ENCODE measurements around the gene AIM2. TPM values are rescaled to one million over a fixed set of nuclear protein-coding genes. Genes with fewer than 3 reads are reported as not detected.

The AIM2 gene
- total and polyA plus RNA-seq, 2 donors from 2014 or later = 4.6 TPM; not detected in 1

DNA sequence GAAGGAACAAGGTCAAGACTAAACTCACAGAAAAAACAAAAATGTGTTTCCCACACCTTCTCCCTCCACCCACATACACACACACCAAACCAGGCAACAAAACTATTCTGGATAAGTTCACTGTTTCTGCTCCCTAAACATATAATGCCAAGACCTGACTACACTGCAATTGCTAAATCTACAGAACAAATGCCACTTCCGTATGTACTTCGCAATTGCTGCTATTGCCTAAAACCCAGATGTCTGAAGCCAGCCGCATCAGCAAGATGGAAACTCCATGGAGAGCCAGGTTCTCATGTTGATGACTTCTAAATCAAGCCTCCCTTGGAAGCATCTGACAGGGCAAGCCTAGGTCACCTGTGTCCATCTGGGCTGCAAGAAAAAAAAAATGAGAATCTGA is 8.3 kb upstream of the AIM2 start:
- no peak overlapping the region for H3K4me3 ChIP-seq (ENCODE audit: low read length in 3 of 3)
- H3K36me3 ChIP-seq (ENCODE audit: control insufficient read depth in 2 of 3, insufficient read depth in 3 of 3, low read length in 3 of 3) = no peaks in the 10 kb centered on the region
- FAIRE-seq (no peak), DNase-seq (no peak)
- H3K27ac ChIP-seq (ENCODE audit: low read depth in 2 of 2, low read length in 2 of 2) = no peak overlapping the region
- no peaks in the 10 kb centered on the region for H3K4me1 ChIP-seq (ENCODE audit: control insufficient read depth in 2 of 3, insufficient read depth in 2 of 3, low read depth in 1 of 3, low read length in 3 of 3)
- intact Hi-C loops (cut with DNase I) = no loop called here
- no peaks in the 10 kb centered on the region for H3K9me3 ChIP-seq (ENCODE audit: control insufficient read depth in 2 of 3, insufficient read depth in 1 of 3, low read length in 3 of 3)
- H3K27me3 ChIP-seq (ENCODE audit: control insufficient read depth, insufficient read depth, low read length) = no peaks in the 10 kb centered on the region
- no peak for TF ChIP-seq CTCF (IDR thresholded peaks at IDR 0.05; ENCODE audit: borderline replicate concordance, extremely low read depth, insufficient read depth)
- H3K9ac ChIP-seq (ENCODE audit: low read length in 3 of 3) = no peak overlapping the region

GRCh38 chr1:159084152-159084551 is 7.6 kb upstream of the AIM2 start:
- no peaks in the 10 kb centered on the region for H3K4me1 ChIP-seq (ENCODE audit: control insufficient read depth in 2 of 3, insufficient read depth in 2 of 3, low read depth in 1 of 3, low read length in 3 of 3)
- H3K27ac ChIP-seq (ENCODE audit: low read depth in 2 of 2, low read length in 2 of 2) = no peak overlapping the region
- intact Hi-C loops (cut with DNase I) = no loop called here
- TF ChIP-seq CTCF (IDR thresholded peaks at IDR 0.05; ENCODE audit: borderline replicate concordance, extremely low read depth, insufficient read depth) = no peak
- H3K9ac ChIP-seq (ENCODE audit: low read length in 3 of 3) = no peak overlapping the region
- DNase-seq (no peak), FAIRE-seq (no peak)
- H3K9me3 ChIP-seq (ENCODE audit: control insufficient read depth in 2 of 3, insufficient read depth in 1 of 3, low read length in 3 of 3) = no peaks in the 10 kb centered on the region
- H3K36me3 ChIP-seq (ENCODE audit: control insufficient read depth in 2 of 3, insufficient read depth in 3 of 3, low read length in 3 of 3) = no peaks in the 10 kb centered on the region
- no peaks in the 10 kb centered on the region for H3K27me3 ChIP-seq (ENCODE audit: control insufficient read depth, insufficient read depth, low read length)
- H3K4me3 ChIP-seq (ENCODE audit: low read length in 3 of 3) = no peak overlapping the region

DNA sequence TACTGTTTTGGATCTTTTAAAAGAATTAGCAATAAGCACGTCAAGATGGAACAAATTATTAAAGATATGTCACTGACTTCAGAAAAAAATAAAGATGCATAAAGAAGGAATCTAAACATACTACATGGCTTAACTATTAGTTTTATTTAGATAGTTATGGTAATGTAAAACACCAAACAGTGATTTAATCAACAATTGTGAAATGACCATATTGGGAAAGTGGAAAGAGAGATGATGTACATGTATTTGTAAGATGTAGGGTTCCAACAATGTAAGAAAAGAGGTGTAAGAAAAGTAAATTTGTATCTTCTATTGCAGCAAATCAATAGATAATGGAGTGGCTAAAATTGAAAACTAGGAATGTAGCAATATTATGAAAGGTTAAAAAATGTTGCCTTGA is 6.4 kb upstream of the AIM2 start:
- Histone ChIP-seq H3K9ac (ENCODE audit: low read length in 3 of 3) (no peak overlapping the region), H3K4me3 (ENCODE audit: low read length in 3 of 3) (no peak overlapping the region), H3K9me3 (ENCODE audit: control insufficient read depth in 2 of 3, insufficient read depth in 1 of 3, low read length in 3 of 3) (no peaks in the 10 kb centered on the region), H3K36me3 (ENCODE audit: control insufficient read depth in 2 of 3, insufficient read depth in 3 of 3, low read length in 3 of 3) (no peaks in the 10 kb centered on the region), H3K27ac (ENCODE audit: low read depth in 2 of 2, low read length in 2 of 2) (no peak overlapping the region), H3K4me1 (ENCODE audit: control insufficient read depth in 2 of 3, insufficient read depth in 2 of 3, low read depth in 1 of 3, low read length in 3 of 3) (no peaks in the 10 kb centered on the region), H3K27me3 (ENCODE audit: control insufficient read depth, insufficient read depth, low read length) (no peaks in the 10 kb centered on the region)
- no peak for TF ChIP-seq CTCF (IDR thresholded peaks at IDR 0.05; ENCODE audit: borderline replicate concordance, extremely low read depth, insufficient read depth)
- DNase-seq (no peak), FAIRE-seq (no peak)
- intact Hi-C loops (cut with DNase I) = no loop called here

GRCh38 chr1:159081626-159082025 is 5.1 kb upstream of the AIM2 start:
- Histone ChIP-seq H3K4me1 (ENCODE audit: control insufficient read depth in 2 of 3, insufficient read depth in 2 of 3, low read depth in 1 of 3, low read length in 3 of 3) (no peaks in the 10 kb centered on the region), H3K36me3 (ENCODE audit: control insufficient read depth in 2 of 3, insufficient read depth in 3 of 3, low read length in 3 of 3) (no peaks in the 10 kb centered on the region), H3K9me3 (ENCODE audit: control insufficient read depth in 2 of 3, insufficient read depth in 1 of 3, low read length in 3 of 3) (no peaks in the 10 kb centered on the region), H3K27me3 (ENCODE audit: control insufficient read depth, insufficient read depth, low read length) (no peaks in the 10 kb centered on the region), H3K9ac (ENCODE audit: low read length in 3 of 3) (no peak overlapping the region), H3K4me3 (ENCODE audit: low read length in 3 of 3) (no peak overlapping the region), H3K27ac (ENCODE audit: low read depth in 2 of 2, low read length in 2 of 2) (no peak overlapping the region)
- no peak for TF ChIP-seq CTCF (IDR thresholded peaks at IDR 0.05; ENCODE audit: borderline replicate concordance, extremely low read depth, insufficient read depth)
- intact Hi-C loops (cut with DNase I) = no loop called here
- FAIRE-seq = no peak
- no peak for DNase-seq

All from kidney (tissue), 14 donors.